GM12878 (cell line): Measurements from ENCODE around the gene KRT73. TPM values are rescaled to one million over a fixed set of nuclear protein-coding genes. Genes with fewer than 3 reads are reported as not detected.
"Not testable (repeated sequence)": the region's sequence is repeated elsewhere in the genome, so short reads cannot be mapped to it uniquely, and the experiment has no call there.

Experiments used
- ATAC-seq: fragments of 200-7000 bp; cut with Tn5 transposase; 3 replicates; pipeline ENCODE4 v1.9.1; 2020; ENCODE audit warnings: mild to moderate bottlenecking, moderate library complexity
- BruUV-seq: library from RNA; stranded (reverse); fragments of 400-500 nt; replicated peaks from 2 replicates; lab custom pipeline; 2021; lab: Mats Ljungman, UMichigan
- CTCF ChIA-PET: fragments of 300-600 bp; sonication (Branson Sonifier 250); formaldehyde crosslinking; extraction: SDS; loops from one replicate; lab custom pipeline; 2021; ENCODE audit warnings: inconsistent platforms; lab: Yijun Ruan, JAX
- POLR2A ChIA-PET: fragments of 350-600 bp; formaldehyde crosslinking; extraction: SDS; loops from one replicate; lab custom pipeline; 2021; ENCODE audit warnings: inconsistent platforms; lab: Charles Lee
- RAD21 ChIA-PET: fragments of 300-600 bp; sonication (Branson Sonifier 250); formaldehyde crosslinking; loops from one replicate; lab custom pipeline; 2023; ENCODE audit warnings: antibody characterized with exemption; ENCODE audit not compliant: unreplicated experiment; lab: Charles Lee
- SMC1A ChIA-PET: fragments of 300-600 bp; sonication (Branson Sonifier 250); formaldehyde crosslinking; loops from one replicate; lab custom pipeline; 2023; ENCODE audit not compliant: unreplicated experiment, uncharacterized antibody; lab: Charles Lee
- DNase-seq: peaks from one replicate; pipeline ENCODE4 v3.0.0-alpha.2; 2011; ENCODE audit warnings: low read depth, low spot score
- FAIRE-seq: peaks from 3 replicates; lab custom pipeline; 2011; peaks lifted over from hg19 to GRCh38; lab: Jason Lieb, UNC
- H2AFZ ChIP-seq: 2 replicates; pipeline ENCODE4 v1.6.0; 2011; ENCODE audit warnings: low read depth, low read length, control low read depth; ENCODE audit not compliant: control insufficient read depth
- H3K27ac ChIP-seq: 2 replicates; pipeline ENCODE4 v1.5.1; 2011; ENCODE audit warnings: control low read depth; ENCODE audit not compliant: control insufficient read depth, insufficient read depth
- H3K27me3 ChIP-seq, 2 experiments: replicated peaks in 1 of 2; 2 replicates each; pipeline versions ENCODE4 v1.6.0 to v1.6.1; 2011; ENCODE audit warnings: low read length in 1 of 2; ENCODE audit not compliant: control insufficient read depth in 2 of 2, insufficient read depth in 2 of 2
- H3K36me3 ChIP-seq, 2 experiments: 2 replicates each; pipeline ENCODE4 v1.5.1; 2011; ENCODE audit warnings: low read length in 1 of 2; ENCODE audit not compliant: control insufficient read depth in 2 of 2, insufficient read depth in 2 of 2
- H3K4me1 ChIP-seq: 2 replicates; pipeline ENCODE4 v1.6.1; 2011; ENCODE audit warnings: mild to moderate bottlenecking, low read length, moderate library complexity, mixed read lengths; ENCODE audit not compliant: control insufficient read depth, insufficient read depth
- H3K4me2 ChIP-seq: 2 replicates; pipeline ENCODE4 v1.6.0; 2011; ENCODE audit warnings: control low read depth; ENCODE audit not compliant: control insufficient read depth, insufficient read depth
- H3K4me3 ChIP-seq: fragments of 200-600 bp; sonication (generic); 2 replicates; pipeline ENCODE4 v1.5.1; 2016
- H3K79me2 ChIP-seq: 2 replicates; pipeline ENCODE4 v1.6.0; 2011; ENCODE audit warnings: low read length; ENCODE audit not compliant: control insufficient read depth, insufficient read depth
- H3K9ac ChIP-seq: 2 replicates; pipeline ENCODE4 v1.8.0; 2011; ENCODE audit warnings: low read length, control low read depth, mixed read lengths; ENCODE audit not compliant: control insufficient read depth, insufficient read depth
- H3K9me3 ChIP-seq: replicated peaks from 3 replicates; pipeline ENCODE4 v1.5.1; 2011; ENCODE audit warnings: mild to moderate bottlenecking, low read length; ENCODE audit not compliant: control insufficient read depth, insufficient read depth
- H4K20me1 ChIP-seq: 2 replicates; pipeline ENCODE4 v1.6.0; 2011; ENCODE audit not compliant: control insufficient read depth, insufficient read depth
- BHLHE40 ChIP-seq, 2 experiments: fragments of 450-650 bp in 1 of 2; IDR thresholded peaks; 2 replicates each; pipeline ENCODE4 v1.6.1; 2011 to 2017; ENCODE audit warnings: low read depth in 2 of 2, borderline replicate concordance in 1 of 2, improper control_type of control experiment in 1 of 2, low read length in 1 of 2, mild to moderate bottlenecking in 1 of 2
- CBFB ChIP-seq: IDR thresholded peaks from 2 replicates; pipeline ENCODE4 v1.6.1; 2016; ENCODE audit warnings: antibody characterized with exemption, low read depth
- DPF2 ChIP-seq: fragments of 450-650 bp; IDR thresholded peaks from 2 replicates; pipeline ENCODE4 v1.6.1; 2017; ENCODE audit warnings: mild to moderate bottlenecking
- FOS ChIP-seq: IDR thresholded peaks from 3 replicates; pipeline ENCODE4 v1.6.1; 2011; ENCODE audit warnings: borderline replicate concordance; ENCODE audit not compliant: insufficient read length; ENCODE audit errors: extremely low read depth
- IKZF1 ChIP-seq: fragments of 450-650 bp; conservative IDR thresholded peaks from 2 replicates; pipeline ENCODE4 v1.6.1; 2017; ENCODE audit warnings: antibody characterized with exemption, mild to moderate bottlenecking
- MYC ChIP-seq: IDR thresholded peaks from 2 replicates; pipeline ENCODE4 v1.6.1; 2011; ENCODE audit warnings: mild to moderate bottlenecking, low read length, moderate library complexity, inconsistent platforms; ENCODE audit not compliant: insufficient read depth, insufficient replicate concordance, insufficient read length, severe bottlenecking
- PKNOX1 ChIP-seq: fragments of 450-650 bp; IDR thresholded peaks from 2 replicates; pipeline ENCODE4 v1.6.1; 2016; ENCODE audit warnings: mild to moderate bottlenecking
- POLR2AphosphoS2 ChIP-seq: IDR thresholded peaks from 2 replicates; pipeline ENCODE4 v1.6.1; 2011; ENCODE audit warnings: low read depth, mild to moderate bottlenecking, low read length, improper control_type of control experiment, moderate library complexity
- RBBP5 ChIP-seq: fragments of 200-600 bp; sonication (generic); conservative IDR thresholded peaks from 2 replicates; pipeline ENCODE4 v1.6.1; 2016
- SMAD1 ChIP-seq: fragments of 450-650 bp; IDR thresholded peaks from 2 replicates; pipeline ENCODE4 v1.6.1; 2018; ENCODE audit warnings: mild to moderate bottlenecking, low read depth; ENCODE audit not compliant: partially characterized antibody
- SMAD5 ChIP-seq: IDR thresholded peaks from 2 replicates; pipeline ENCODE4 v1.6.1; 2016; ENCODE audit warnings: antibody characterized with exemption, low read depth
- SPI1 ChIP-seq: IDR thresholded peaks from 2 replicates; pipeline ENCODE4 v1.6.1; 2011; ENCODE audit warnings: low read depth, mild to moderate bottlenecking, low read length, moderate library complexity, borderline replicate concordance; ENCODE audit not compliant: insufficient read depth
- SREBF2 ChIP-seq: IDR thresholded peaks from 2 replicates; pipeline ENCODE4 v1.6.1; 2012; ENCODE audit warnings: mild to moderate bottlenecking, low read length
- STAT1 ChIP-seq: fragments of 450-650 bp; conservative IDR thresholded peaks from 2 replicates; pipeline ENCODE4 v1.6.1; 2014; ENCODE audit warnings: antibody characterized with exemption, mild to moderate bottlenecking
- TAF1 ChIP-seq: IDR thresholded peaks from 2 replicates; pipeline ENCODE4 v1.6.1; 2011; ENCODE audit warnings: mild to moderate bottlenecking, low read depth, low read length, borderline replicate concordance
- TCF12 ChIP-seq: IDR thresholded peaks from 2 replicates; pipeline ENCODE4 v1.6.1; 2011; ENCODE audit warnings: low read depth, mild to moderate bottlenecking, low read length
- TCF3 ChIP-seq: IDR thresholded peaks from 2 replicates; pipeline ENCODE4 v1.6.1; 2012; ENCODE audit warnings: low read depth, mild to moderate bottlenecking, low read length, borderline replicate concordance; ENCODE audit not compliant: insufficient read depth
- ZNF274 ChIP-seq: IDR thresholded peaks from one replicate; pipeline ENCODE4 v1.8.0; 2011; ENCODE audit not compliant: insufficient read length, insufficient read depth
- whole genome bisulfite sequencing: methylation state at CpG from one replicate; pipeline ENCODE4 v1.1.6; 2016; ENCODE audit warnings: low lambda C conversion rate; ENCODE audit not compliant: insufficient replicate concordance, insufficient coverage; ENCODE audit errors: missing lambda C conversion rate; 5-methylcytosine and 5-hydroxymethylcytosine counted together
- in situ Hi-C: fragments of 300-500 bp; cut with MboI; formaldehyde crosslinking; loops from 9 replicates; pipeline ENCODE4 v1.14.3; 2018; ENCODE audit warnings: mixed read lengths
- intact Hi-C: fragments of 100-400 bp; cut with micrococcal nuclease; formaldehyde crosslinking; loops from one replicate; pipeline ENCODE4 v1.14.2; 2022; ENCODE audit not compliant: unreplicated experiment
- polyA plus RNA-seq, 11 experiments: library from polyadenylated mRNA; depleted of rRNA in 4 of 11; unstranded in 6 of 11; stranded (reverse) in 5 of 11; fragments of >200 nt; fragmentation: Nextera tagmentation in 4 of 11; fragmentation: Illumina TruSeq in 1 of 11; extraction: Ambion mirVana in 4 of 11; extraction: Trizol in 1 of 11; gene quantifications; 1 replicate in 1 of 11; 2 replicates in 10 of 11; pipeline versions ENCODE4 v1.2.1 to v1.2.3, GENCODE V29; 2011 to 2016; ENCODE audit warnings: inconsistent platforms in 2 of 11, missing spikeins in 2 of 11, low read depth in 1 of 11
- total RNA-seq, 4 experiments: library from RNA; depleted of rRNA in 3 of 4; stranded (reverse); fragments of >200 nt in 3 of 4; fragmentation: Illumina TruSeq in 1 of 4; extraction: Trizol in 1 of 4; gene quantifications; 2 replicates each; pipeline versions ENCODE4 v1.2.1 to v1.2.3, GENCODE V29; 2013 to 2021

Gene KRT73
- total and polyA plus RNA-seq, 10 of the 15 experiments (the other 5 are each of a cell fraction or from before 2014, with no cell fraction given), result not detected

- DNase-seq (no peak), FAIRE-seq (no peak), ATAC-seq (no peak)
- CTCF ChIA-PET, result no interaction called here
- in situ Hi-C loops, result no loop called here
- no peak for TF ChIP-seq STAT1
- TF ChIP-seq ZNF274, result no peak
- TF ChIP-seq CBFB, result no peak
- TF ChIP-seq TCF3, result no peak
- no peak for TF ChIP-seq SMAD1
- no peak for TF ChIP-seq DPF2
- no peak for TF ChIP-seq POLR2AphosphoS2
- TF ChIP-seq RBBP5, result no peak
- no peak for TF ChIP-seq FOS
- TF ChIP-seq MYC, result no peak
- no peak for TF ChIP-seq SPI1
- TF ChIP-seq BHLHE40 (IDR thresholded peaks at IDR 0.05; ENCODE audit: borderline replicate concordance in 1 of 2, low read depth in 2 of 2, low read length in 1 of 2), result no peak
- no peak for TF ChIP-seq PKNOX1
- TF ChIP-seq TAF1, result no peak
- TF ChIP-seq SREBF2, result no peak
- no peak for TF ChIP-seq IKZF1
- no peak for TF ChIP-seq TCF12
- TF ChIP-seq SMAD5, result no peak
- no peaks in the 10 kb centered on the region for H3K36me3 ChIP-seq
- H3K4me1 ChIP-seq, result no peaks in the 10 kb centered on the region
- H2AFZ ChIP-seq, result no peak overlapping the region
- no peaks in the 10 kb centered on the region for H3K79me2 ChIP-seq
- H4K20me1 ChIP-seq, result no peaks in the 10 kb centered on the region
- no peak overlapping the region for H3K27ac ChIP-seq
- intact Hi-C loops, result no loop called here
- H3K4me3 ChIP-seq, result no peak overlapping the region
- SMC1A ChIA-PET, result no interaction called here
- no peaks in the 10 kb centered on the region for H3K9me3 ChIP-seq
- RAD21 ChIA-PET, result no interaction called here
- no TSS peak for BruUV-seq
- no peak overlapping the region for H3K4me2 ChIP-seq
- 2% methylated on average over 5 of the region's 5 CpGs for WGBS
- H3K9ac ChIP-seq, result no peak overlapping the region
- peaks cover 0 to 14% of the 10 kb centered on the region in 2 experiments; a peak in 3 of 4 replicates for H3K27me3 ChIP-seq
- POLR2A ChIA-PET, result no interaction called here
Observed at GRCh38 chr12:52598966-52599365, 19.4 kb downstream of the KRT73 start.

- H3K4me3 ChIP-seq, DNase-seq, RAD21 ChIA-PET, H3K27ac ChIP-seq, FAIRE-seq, ATAC-seq, intact Hi-C loops, H3K79me2 ChIP-seq, H4K20me1 ChIP-seq, H2AFZ ChIP-seq, H3K4me2 ChIP-seq, H3K4me1 ChIP-seq, H3K9ac ChIP-seq, POLR2A ChIA-PET, in situ Hi-C loops, H3K9me3 ChIP-seq, SMC1A ChIA-PET, BruUV-seq, H3K27me3 ChIP-seq, H3K36me3 ChIP-seq: not testable (repeated sequence)
- CTCF ChIA-PET, result interaction anchor here (0.5 kb wide), 1 partner anchor 1195 kb away, joined by 3 read pairs; no protein-coding TSS in a partner anchor
- 48% methylated on average over 4 of the region's 4 CpGs for WGBS
Observed at GRCh38 chr12:52594237-52594636, 24.1 kb downstream of the KRT73 start.
